HL-60 (cell line): Measurements from ENCODE around the gene TANK.
"Not testable (repeated sequence)": the region's sequence is repeated elsewhere in the genome, so short reads cannot be mapped to it uniquely, and the experiment has no call there.

Source experiments
- POLR2AphosphoS5 ChIP-seq: IDR thresholded peaks from 2 replicates; pipeline ENCODE4 v1.6.1; 2012; ENCODE audit warnings: low read depth
- TF ChIP-seq, protein P1 (sequence below): IDR thresholded peaks from one replicate; pipeline ENCODE4 v1.5.1; 2011; ENCODE audit warnings: low read length, control low read depth, inconsistent platforms; ENCODE audit not compliant: insufficient read depth

GRCh38 chr2:161280906-161281323, 120.7 kb downstream of the TANK start:
- TF ChIP-seq, protein P1, sequence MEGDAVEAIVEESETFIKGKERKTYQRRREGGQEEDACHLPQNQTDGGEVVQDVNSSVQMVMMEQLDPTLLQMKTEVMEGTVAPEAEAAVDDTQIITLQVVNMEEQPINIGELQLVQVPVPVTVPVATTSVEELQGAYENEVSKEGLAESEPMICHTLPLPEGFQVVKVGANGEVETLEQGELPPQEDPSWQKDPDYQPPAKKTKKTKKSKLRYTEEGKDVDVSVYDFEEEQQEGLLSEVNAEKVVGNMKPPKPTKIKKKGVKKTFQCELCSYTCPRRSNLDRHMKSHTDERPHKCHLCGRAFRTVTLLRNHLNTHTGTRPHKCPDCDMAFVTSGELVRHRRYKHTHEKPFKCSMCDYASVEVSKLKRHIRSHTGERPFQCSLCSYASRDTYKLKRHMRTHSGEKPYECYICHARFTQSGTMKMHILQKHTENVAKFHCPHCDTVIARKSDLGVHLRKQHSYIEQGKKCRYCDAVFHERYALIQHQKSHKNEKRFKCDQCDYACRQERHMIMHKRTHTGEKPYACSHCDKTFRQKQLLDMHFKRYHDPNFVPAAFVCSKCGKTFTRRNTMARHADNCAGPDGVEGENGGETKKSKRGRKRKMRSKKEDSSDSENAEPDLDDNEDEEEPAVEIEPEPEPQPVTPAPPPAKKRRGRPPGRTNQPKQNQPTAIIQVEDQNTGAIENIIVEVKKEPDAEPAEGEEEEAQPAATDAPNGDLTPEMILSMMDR, result not testable (repeated sequence)
- TF ChIP-seq POLR2AphosphoS5, result not testable (repeated sequence)
